Right lung (tissue), 5 donors: ENCODE measurements around the gene CPB2. TPM values are rescaled to one million over a fixed set of nuclear protein-coding genes. Genes with fewer than 3 reads are reported as not detected.

Source experiments
- polyA plus RNA-seq, 5 donors: library from polyadenylated mRNA; unstranded; fragments of 120-200 nt; gene quantifications; one replicate each; pipeline versions ENCODE4 v1.2.1 to v1.2.3, GENCODE V29; 2013; ENCODE audit warnings: inconsistent platforms in 1 of 5, low replicate concordance in 1 of 5; ENCODE audit not compliant: insufficient read length in 5 of 5, insufficient read depth in 1 of 5

CPB2 gene
- polyA plus RNA-seq, 5 donors: 0.06 to 1.8 (median 0.23) TPM

Other genes starting within 250 kb of the CPB2 start
- gene ZC3H13, start 52.3 kb downstream of the CPB2 start, polyA plus RNA-seq: 10 to 100 TPM; 44.4 to 73.2 (median 64.5) TPM
- gene LCP1, start 77.1 kb upstream of the CPB2 start, polyA plus RNA-seq: 10 to 100 TPM; 14.4 to 23.2 (median 21.0) TPM
- gene LRRC63, start 106.9 kb upstream of the CPB2 start, polyA plus RNA-seq: under 1 TPM; 0.37 to 0.49 (median 0.43) TPM